NCI-H2081 (cell line): ENCODE results near the gene AP2A1.

ENCODE experiments used
- DNase-seq, 2 experiments: peaks; one replicate each; lab custom pipeline; 2025; lab: John Stamatoyannopoulos, UW

AP2A1 gene

DNA sequence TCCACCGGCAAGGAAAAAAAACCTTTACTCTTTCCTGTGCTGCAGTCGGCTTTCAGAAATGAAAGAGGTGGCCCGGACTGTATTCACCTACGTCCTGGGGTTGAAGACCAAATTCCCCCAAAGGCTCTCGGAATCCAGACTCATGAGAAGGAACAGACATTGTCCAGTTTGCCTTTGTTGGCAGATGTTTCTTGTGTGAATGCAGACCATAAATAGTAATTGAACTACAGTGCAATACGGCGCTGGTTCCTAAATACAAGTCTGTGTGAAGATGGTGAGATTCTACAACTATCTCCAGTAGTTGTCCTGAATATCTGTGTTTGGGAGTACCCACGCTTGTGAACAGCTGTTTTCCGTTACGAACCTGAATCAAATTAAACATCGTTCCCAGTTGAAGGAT lies 72.9 kb downstream of the AP2A1 start:
- DNase-seq = no peak

- no peak for DNase-seq
Measured at GRCh38 chr19:49840321-49840720, 73.5 kb downstream of the AP2A1 start.

- DNase-seq = no peak
Measured at GRCh38 chr19:49840736-49841249, 74.0 kb downstream of the AP2A1 start.

DNA sequence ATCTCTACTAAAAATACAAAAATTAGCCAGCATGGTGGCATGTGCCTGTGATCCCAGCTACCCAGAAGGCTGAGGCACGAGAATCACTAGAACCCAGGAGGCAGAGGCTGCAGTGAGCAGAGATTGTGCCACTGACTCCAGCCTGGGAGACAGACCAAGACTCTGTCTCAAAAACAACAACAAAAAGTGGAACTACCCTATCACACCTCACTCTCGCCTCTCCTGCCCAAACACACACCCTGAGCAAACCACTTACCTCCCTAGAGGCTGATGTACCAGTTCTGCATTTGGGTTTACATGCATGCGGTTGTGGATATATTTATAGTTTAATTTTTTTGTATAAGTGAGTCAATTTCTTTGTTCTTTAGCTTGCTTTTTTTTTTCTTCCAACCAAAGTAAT lies 76.5 kb downstream of the AP2A1 start:
- no peak for DNase-seq

DNA sequence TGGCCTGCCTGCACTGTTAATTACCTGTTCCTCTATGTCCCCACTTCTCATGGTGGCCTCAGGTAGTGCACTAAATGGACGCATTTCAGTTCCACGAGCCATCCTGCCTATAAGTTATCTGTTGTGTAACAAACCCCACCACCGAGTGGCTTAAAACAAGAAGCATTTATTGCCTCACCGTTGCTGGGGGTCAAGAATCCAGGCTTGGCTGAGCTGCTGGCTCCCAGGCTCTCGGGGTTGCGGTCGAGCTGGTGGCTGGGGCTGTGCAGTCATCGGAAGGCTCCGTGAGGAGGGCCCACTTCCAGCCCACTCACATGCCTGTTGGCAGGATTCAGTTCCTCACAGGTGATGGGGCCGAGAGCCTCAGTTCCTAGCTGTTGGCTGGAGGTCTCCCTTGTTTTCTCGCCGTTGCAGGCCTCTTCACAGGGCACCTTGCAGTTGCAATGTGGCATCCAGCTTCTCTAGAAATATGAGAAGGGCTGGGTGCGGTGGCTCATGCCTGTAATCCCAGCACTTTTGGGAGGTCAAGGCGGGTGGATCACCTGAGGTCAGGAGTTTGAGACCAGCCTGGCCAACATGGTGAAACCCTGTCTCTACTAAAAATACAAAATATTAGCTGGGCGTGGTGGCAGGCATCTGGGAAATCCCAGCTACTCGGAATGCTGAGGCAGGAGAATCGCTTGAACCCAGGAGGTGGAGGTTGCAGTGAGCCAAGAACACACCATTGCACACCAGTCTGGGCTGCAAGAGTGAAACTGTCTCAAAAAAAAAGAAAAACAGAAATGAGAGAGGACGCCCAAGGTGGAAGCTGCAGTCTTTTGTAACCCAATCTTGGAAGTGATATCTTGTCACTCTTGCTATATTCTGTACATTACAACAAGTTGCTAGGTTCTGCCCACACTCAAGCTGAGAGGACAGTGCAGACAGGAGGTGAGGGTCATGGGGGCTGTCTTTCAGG lies 77.6 kb downstream of the AP2A1 start:
- no peak for DNase-seq

GRCh38 chr19:49845414-49845813 lies 78.6 kb downstream of the AP2A1 start:
- DNase-seq = no peak

GRCh38 chr19:49846408-49846807 lies 79.6 kb downstream of the AP2A1 start:
- DNase-seq = no peak

GRCh38 chr19:49847731-49848696 lies 81.2 kb downstream of the AP2A1 start:
- DNase-seq = no peak

- DNase-seq = no peak
Measured at GRCh38 chr19:49848938-49849337, 82.1 kb downstream of the AP2A1 start.

GRCh38 chr19:49849433-49850220 lies 82.8 kb downstream of the AP2A1 start:
- DNase-seq = no peak

DNA sequence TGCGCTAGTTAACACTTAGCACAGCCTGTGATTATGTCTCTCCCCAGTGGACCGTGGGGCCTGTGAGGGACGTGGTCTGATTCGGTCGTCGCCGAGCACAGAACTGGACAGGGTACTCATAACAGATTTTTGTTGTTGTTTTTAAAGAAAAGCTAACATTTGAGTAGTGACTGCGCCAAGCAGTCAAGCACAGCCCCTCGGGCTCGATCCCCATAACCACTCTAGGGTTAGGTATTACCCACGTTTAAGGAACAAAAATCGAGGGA lies 83.4 kb downstream of the AP2A1 start:
- no peak for DNase-seq

DNA sequence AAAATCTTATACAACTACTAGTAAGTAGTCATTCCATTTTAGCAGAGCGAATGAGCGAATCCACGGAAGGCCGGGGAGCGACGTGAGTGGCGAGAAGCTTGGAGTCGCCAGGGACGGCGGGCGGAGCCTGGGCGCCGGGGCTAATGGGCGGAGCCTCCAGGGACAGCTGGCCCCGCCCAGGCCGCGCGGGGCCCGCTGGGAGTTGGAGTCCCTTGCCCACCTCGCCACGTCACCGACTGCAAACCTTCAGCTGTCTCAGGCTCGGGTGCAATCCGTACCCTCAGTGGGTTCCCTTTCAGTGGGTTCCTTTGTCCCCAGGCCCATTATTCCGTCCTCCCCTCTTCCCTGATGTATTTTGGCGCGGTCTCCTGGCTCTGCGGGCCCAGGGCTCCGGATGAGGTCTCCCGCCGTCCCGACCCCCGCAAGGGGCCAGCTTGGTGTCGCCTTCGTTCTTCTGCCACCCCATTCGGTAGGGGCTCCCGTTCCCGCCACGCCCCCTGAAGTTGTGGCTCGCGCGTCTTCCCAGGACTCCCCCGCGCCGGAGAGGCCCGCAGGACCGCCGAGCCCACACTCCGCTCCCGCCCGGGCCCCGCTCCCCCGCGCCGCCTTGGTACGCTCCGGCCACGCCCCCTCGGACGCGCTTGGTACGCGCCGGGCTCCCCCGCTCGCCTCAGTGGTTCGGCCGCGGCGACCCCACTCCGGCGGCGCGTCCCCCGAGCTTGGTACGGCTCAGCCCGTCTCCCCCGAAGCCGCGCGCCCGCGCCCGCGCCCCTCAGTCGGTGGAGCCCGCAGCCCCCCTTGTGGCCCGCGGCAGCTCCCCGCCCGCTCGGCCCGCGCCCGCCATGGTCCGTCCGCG lies 83.9 kb downstream of the AP2A1 start, which contains the start of gene PTOV1:
Gene PTOV1 (plus strand): TSS at position 673 of the 856 bp plus-strand sequence.
- peak; percentile 88 to 90 for DNase-seq

DNA sequence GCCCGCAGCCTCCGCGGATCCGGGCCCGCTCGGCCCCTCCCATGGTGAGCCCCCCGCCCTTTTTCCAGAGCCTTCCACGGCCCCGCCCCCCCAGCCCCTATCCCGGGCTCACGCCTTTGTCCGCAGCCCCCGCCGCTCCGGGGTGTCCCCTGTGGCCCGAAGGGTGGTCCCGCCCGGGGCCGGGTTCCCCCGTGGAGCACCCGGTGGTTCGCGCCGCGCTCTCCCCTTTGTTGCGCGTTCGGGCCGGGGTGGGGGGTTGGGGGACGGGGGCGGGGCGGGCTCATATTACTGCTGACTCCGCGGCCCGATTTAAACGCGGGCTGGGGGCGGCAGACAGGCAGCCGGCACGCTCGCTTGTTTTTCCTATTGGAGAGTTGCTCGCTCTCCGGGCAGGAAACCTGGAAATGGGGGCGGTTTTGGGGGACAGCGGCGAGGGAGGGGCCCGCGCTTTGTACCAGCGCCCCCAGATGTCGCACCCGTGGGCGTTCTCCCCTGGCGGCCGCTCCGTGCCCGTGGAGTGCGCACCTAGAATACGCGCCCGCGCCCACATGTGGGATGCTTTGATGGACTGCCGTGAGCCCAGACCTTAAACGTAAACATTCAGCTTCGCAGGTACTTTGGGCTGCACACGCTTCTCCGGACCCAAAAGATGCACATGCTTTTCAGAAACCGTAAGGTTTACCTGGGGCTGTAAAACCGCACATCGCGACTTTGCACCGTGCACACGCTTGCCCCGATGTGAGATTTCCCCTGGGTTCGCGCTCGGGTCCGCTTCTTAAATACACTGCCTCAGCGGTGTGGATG lies 84.9 kb downstream of the AP2A1 start:
- DNase-seq = peak in 1 of 2 experiments; percentile 26

- no peak for DNase-seq
Measured at GRCh38 chr19:49852631-49853126, 85.9 kb downstream of the AP2A1 start.

DNA sequence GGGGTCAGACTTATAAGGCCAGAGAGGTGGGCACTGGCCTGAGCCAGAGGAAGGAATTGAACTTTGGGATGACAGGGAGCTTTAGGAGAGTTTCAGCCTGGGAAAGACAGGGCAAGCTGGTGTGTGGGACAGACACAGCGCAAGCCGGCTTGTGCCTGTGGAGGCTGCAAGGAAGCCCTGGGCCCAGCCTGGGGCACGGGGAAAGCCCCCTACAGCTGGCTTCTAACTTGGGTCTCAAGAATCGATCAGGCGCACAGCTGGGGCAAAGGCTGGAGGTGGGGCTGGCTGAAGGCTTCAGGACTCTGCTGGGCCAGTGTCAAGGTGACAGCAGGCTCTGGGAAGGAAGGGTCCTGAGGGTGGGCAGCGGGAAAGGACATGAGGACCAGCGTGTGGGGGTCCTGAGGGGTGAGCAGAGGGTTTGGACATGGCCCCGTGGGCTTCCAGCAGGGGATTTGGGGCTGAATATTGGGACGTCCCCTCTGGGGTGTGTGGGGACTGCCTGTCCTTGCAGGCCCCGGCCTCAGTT lies 87.1 kb downstream of the AP2A1 start:
- no peak for DNase-seq

DNA sequence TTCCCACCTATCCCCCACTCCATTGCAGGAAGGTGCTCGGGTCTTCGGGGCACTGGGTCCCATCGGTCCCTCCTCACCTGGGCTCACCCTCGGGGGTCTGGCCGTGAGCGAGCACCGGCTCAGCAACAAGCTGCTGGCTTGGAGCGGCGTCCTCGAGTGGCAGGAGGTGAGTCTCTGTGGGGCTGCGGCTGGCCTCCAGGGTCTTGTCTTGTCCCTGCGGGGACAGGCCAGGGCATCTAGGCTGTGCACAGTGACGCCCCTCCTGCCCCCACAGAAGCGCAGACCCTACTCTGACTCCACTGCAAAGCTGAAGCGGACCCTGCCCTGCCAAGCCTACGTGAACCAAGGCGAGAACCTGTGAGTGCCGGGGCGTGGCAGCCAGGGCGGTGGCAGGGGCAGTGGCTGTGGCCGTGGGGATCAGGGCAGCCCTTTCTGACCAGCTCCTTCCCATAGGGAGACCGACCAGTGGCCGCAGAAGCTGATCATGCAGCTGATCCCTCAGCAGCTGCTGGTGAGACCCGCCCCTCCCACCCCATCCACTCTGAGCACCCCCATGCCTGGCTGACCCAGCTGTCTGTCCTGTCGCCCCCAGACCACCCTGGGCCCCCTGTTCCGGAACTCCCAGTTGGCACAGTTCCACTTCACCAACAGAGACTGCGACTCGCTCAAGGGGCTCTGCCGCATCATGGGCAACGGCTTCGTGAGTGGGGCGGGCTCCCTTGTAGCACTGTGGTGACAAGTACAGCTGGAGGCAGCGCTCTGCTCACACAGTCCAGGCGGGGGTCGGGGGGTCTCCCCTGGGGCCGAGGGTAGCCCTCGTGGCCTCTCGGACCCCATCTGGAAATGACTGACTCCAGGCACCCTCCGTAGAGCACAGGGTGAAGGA lies 87.8 kb downstream of the AP2A1 start:
- DNase-seq = no peak

DNA sequence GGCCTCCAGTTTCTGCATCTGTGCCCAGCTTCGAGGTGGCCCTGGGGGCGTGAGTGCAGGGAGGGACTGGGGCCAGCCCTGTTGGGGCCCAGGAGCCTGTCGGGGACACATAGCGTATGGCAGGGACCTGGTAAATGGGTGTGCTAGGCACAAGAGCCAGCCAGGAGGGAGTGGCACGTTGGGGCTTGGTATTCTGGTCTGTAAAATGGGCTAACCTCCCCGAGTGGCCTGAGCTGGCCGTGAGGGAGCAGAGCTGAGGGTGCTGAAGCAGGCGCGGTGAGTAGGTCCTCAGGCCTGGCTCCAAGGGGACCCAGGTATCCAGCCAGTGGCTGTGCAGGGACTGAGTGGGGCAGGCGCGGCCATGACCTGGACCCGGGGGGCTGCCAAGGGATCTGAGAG lies 88.5 kb downstream of the AP2A1 start:
- no peak for DNase-seq
